HFFc6 (cell line): ENCODE data around the gene NAALADL2. TPM values are rescaled to one million over a fixed set of nuclear protein-coding genes. Genes with fewer than 3 reads are reported as not detected.

Experiments used
- DNase-seq: peaks from one replicate; pipeline ENCODE4 v3.0.0-alpha.2; 2018
- H3K27ac Mint-ChIP-seq: 2 replicates; pipeline ENCODE4 v1.8.0; 2020; ENCODE audit warnings: mild to moderate bottlenecking, mixed read lengths
- H3K27me3 Mint-ChIP-seq: 2 replicates; pipeline ENCODE4 v1.8.0; 2021; ENCODE audit warnings: mild to moderate bottlenecking, moderate library complexity, mixed read lengths; ENCODE audit not compliant: insufficient read depth
- H3K36me3 Mint-ChIP-seq: 2 replicates; pipeline ENCODE4 v1.8.0; 2021; ENCODE audit warnings: low read depth, mixed read lengths
- H3K4me1 Mint-ChIP-seq: 2 replicates; pipeline ENCODE4 v1.8.0; 2020; ENCODE audit warnings: low read depth, mixed read lengths
- H3K4me3 Mint-ChIP-seq: 2 replicates; pipeline ENCODE4 v1.8.0; 2020; ENCODE audit warnings: mild to moderate bottlenecking, moderate library complexity, mixed read lengths
- H3K9me3 Mint-ChIP-seq: 2 replicates; pipeline ENCODE4 v1.8.0; 2020; ENCODE audit warnings: mild to moderate bottlenecking, mixed read lengths
- total RNA-seq, 6 experiments: library from RNA; stranded (reverse); fragmentation: NEBNext Ultra II Directional; extraction: Animal tissue kit (Norgen Biotek cat#: 25700); gene quantifications; 2 replicates in 1 of 6; 3 replicates in 5 of 6; pipeline ENCODE4 v1.2.3, GENCODE V29; 2021
- TF ChIP-seq, protein P1 (sequence below): fragments of 200-600 bp; sonication (generic); IDR thresholded peaks from 2 replicates; pipeline ENCODE4 v1.5.0; 2021; ENCODE audit warnings: antibody characterized with exemption, mild to moderate bottlenecking

Gene NAALADL2
- total RNA-seq, 6 experiments from 2014 or later: 12.0 to 15.2 (median 12.3) TPM

DNA sequence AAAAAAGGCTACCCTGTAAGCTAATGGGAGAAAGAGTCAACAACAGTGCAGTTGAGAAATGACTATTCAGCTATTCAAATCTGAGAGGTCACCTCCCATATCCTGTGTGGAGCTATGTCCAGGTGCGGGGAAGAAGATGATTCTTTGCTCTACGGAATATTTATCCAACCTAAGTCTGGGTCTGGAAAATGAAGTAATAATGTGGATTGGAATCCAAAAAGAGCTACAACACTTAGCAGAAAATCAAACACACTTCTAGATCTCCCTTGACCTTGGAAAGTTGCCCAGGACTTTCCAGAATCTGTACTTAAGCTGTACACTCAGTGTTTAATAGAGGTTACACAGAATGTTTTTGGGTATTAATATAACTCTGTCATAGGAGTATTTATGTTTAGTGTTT, 251.9 kb downstream of the NAALADL2 start:
- TF ChIP-seq, protein P1, sequence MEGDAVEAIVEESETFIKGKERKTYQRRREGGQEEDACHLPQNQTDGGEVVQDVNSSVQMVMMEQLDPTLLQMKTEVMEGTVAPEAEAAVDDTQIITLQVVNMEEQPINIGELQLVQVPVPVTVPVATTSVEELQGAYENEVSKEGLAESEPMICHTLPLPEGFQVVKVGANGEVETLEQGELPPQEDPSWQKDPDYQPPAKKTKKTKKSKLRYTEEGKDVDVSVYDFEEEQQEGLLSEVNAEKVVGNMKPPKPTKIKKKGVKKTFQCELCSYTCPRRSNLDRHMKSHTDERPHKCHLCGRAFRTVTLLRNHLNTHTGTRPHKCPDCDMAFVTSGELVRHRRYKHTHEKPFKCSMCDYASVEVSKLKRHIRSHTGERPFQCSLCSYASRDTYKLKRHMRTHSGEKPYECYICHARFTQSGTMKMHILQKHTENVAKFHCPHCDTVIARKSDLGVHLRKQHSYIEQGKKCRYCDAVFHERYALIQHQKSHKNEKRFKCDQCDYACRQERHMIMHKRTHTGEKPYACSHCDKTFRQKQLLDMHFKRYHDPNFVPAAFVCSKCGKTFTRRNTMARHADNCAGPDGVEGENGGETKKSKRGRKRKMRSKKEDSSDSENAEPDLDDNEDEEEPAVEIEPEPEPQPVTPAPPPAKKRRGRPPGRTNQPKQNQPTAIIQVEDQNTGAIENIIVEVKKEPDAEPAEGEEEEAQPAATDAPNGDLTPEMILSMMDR: no peak
- no peak overlapping the region for H3K27ac Mint-ChIP-seq
- H3K27me3 Mint-ChIP-seq: no peaks in the 10 kb centered on the region
- no peak for DNase-seq
- 0 out of 2 replicates have a peak, but pooled peaks cover 4% of the 10 kb centered on the region for H3K4me1 Mint-ChIP-seq
- H3K36me3 Mint-ChIP-seq: 0 out of 2 replicates have a peak, but pooled peaks cover under 1% of the 10 kb centered on the region
- H3K4me3 Mint-ChIP-seq: no peak overlapping the region
- H3K9me3 Mint-ChIP-seq: 0 out of 2 replicates have a peak, but pooled peaks cover 2% of the 10 kb centered on the region

DNA sequence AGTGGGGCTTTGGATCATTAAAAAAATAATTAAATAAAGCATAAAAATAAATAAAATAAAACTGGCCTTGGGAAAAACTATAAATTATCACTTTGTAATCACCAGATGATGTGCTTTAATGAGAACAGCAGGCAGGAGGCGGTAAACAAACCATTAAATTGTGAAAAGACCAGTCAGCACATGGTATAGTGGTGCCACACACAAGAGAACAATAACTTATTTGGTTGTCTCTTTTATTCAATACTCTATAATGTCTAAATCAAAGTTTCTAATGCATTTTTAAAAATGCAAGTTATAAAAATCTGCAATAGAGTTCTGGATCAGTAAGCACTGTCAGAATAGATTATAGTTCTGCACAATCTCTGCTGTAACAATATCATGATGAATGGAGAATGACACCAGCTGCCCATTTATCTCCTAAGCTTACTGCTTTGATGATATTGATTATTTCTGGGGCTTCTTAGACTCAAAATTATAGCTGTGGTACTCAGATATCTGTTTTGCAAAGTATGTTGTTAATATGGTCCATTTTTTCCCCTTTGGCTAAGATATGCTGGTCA, 259.3 kb downstream of the NAALADL2 start:
- no peak overlapping the region for H3K4me3 Mint-ChIP-seq
- H3K9me3 Mint-ChIP-seq: peaks cover 9% of the 10 kb centered on the region; the same call in 1 of the 2 replicates
- no peak for DNase-seq
- H3K4me1 Mint-ChIP-seq: no peaks in the 10 kb centered on the region
- TF ChIP-seq, protein P1: no peak
- peaks cover 10% of the 10 kb centered on the region for H3K36me3 Mint-ChIP-seq
- H3K27me3 Mint-ChIP-seq: no peaks in the 10 kb centered on the region; the same call in 1 of the 2 replicates
- no peak overlapping the region for H3K27ac Mint-ChIP-seq

DNA sequence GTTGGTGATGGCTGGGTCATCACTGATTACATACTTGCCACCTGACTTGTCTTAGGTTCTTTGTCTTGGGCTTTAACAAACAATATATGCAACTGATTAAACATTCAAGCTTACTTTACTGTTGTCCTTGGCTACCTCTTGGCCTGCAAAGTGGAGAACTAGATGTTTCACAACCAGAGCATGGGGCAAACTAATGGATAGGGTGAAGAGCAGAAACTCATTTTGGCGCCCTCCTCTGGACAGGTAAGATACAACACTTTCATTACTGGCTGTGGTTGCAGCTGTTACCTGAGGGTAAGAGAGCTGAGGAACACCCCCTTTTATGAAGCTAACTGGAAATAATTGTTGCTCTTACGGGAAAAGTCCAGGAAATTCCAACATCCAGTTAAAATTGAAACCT, 262.1 kb downstream of the NAALADL2 start:
- no peaks in the 10 kb centered on the region; the same call in 1 of the 2 replicates for H3K27me3 Mint-ChIP-seq
- no peak for DNase-seq
- no peaks in the 10 kb centered on the region for H3K4me1 Mint-ChIP-seq
- peaks cover 10% of the 10 kb centered on the region for H3K9me3 Mint-ChIP-seq
- TF ChIP-seq, protein P1: peak; percentile 51
- no peak overlapping the region for H3K4me3 Mint-ChIP-seq
- peaks cover 22% of the 10 kb centered on the region for H3K36me3 Mint-ChIP-seq
- no peak overlapping the region for H3K27ac Mint-ChIP-seq

DNA sequence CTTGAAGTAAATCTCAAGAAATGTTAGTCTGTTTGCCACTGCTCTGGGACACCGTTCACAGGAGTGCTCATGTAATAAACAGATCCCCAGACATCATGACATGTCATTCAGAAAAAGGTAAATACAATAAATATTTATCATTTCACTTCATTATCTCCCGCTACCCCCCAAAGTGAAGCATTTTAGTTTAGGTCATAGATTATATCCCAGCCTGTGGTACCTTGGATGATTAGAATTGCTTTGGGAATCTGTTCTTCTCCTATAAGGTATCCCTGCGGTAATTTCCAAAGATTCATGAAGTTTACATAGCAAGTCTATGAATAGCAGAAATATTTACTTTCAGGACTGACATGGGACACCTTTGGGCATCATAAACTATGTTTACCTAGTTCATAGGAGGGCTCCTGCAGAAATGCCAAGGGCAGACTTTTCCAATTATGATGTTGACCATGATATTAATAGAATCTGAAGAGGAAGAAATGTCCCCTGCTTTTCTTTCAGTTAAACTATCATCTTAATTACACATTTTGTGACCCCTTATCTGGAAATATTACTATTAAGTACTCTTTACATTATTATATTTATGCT, 268.0 kb downstream of the NAALADL2 start:
- Mint-ChIP-seq H3K27me3 (no peaks in the 10 kb centered on the region), H3K9me3 (peaks cover 12% of the 10 kb centered on the region), H3K4me1 (peaks cover 8% of the 10 kb centered on the region), H3K36me3 (peaks cover 16% of the 10 kb centered on the region), H3K27ac (no peak overlapping the region), H3K4me3 (no peak overlapping the region)
- DNase-seq: no peak
- TF ChIP-seq, protein P1: no peak

DNA sequence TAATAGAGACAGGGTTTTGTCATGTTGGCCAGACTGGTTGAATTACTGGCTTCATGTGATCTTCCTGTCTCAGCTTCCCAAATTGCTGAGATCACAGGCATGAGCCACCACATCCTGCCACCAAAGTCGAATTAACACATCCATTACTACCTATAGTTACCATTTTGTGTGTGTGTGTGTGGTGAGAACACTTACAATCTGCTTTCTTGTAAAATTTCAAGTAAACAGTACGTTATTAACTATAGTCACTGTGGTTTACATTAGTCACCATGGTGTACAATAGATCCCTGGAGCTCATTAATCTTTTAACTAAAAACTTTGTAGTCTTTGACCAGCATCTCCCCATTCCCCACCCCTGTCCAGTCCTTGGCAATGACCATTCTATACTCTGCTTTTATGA, 270.0 kb downstream of the NAALADL2 start:
- no peaks in the 10 kb centered on the region for H3K27me3 Mint-ChIP-seq
- TF ChIP-seq, protein P1: no peak
- 0 out of 2 replicates have a peak overlapping the region, but pooled peaks have one; percentile 3 for H3K27ac Mint-ChIP-seq
- peaks cover 8% of the 10 kb centered on the region for H3K4me1 Mint-ChIP-seq
- DNase-seq: peak; percentile 13
- no peak overlapping the region for H3K4me3 Mint-ChIP-seq
- peaks cover 15% of the 10 kb centered on the region for H3K9me3 Mint-ChIP-seq
- peaks cover 13% of the 10 kb centered on the region for H3K36me3 Mint-ChIP-seq
